22Rv1 (cell line): Measurements from ENCODE around the gene CELSR3.

ENCODE experiments used
- CTCF ChIP-seq: fragments of 450-650 bp; IDR thresholded peaks from 2 replicates; pipeline ENCODE4 v1.5.1; 2017; ENCODE audit warnings: mild to moderate bottlenecking
- ZFX ChIP-seq: fragments of 450-650 bp; IDR thresholded peaks from 2 replicates; pipeline ENCODE4 v1.6.1; 2017; ENCODE audit warnings: antibody characterized with exemption, borderline replicate concordance

GRCh38 chr3:48628277-48629017 is 34.2 kb downstream of the CELSR3 start:
- TF ChIP-seq CTCF (no peak), ZFX (no peak)
